ENCODE measurements around the gene ARPC2.
A peak's percentile ranks its signal among the peaks of the same experiment; 100 is the strongest.

The ARPC2 gene

GRCh38 chr2:218187296-218188015 is 29.5 kb upstream of the ARPC2 start:
- no peaks in the 10 kb centered on the region for H3K27me3 ChIP-seq (ENCODE audit: low read depth, low read length)
- H3K4me1 ChIP-seq (ENCODE audit: control insufficient read depth in 1 of 2, insufficient read depth in 2 of 2, low read length in 2 of 2): peaks cover 8 to 33% of the 10 kb centered on the region in 2 donors
- H3K27ac ChIP-seq (ENCODE audit: low read length): peak overlapping the region; percentile 11
- no peaks in the 10 kb centered on the region for H3K36me3 ChIP-seq (ENCODE audit: control insufficient read depth in 1 of 2, insufficient read depth in 2 of 2, low read length in 2 of 2)
- H3K9me3 ChIP-seq (ENCODE audit: control insufficient read depth in 1 of 2, low read length in 2 of 2): no peaks in the 10 kb centered on the region
- no peak overlapping the region for H3K4me3 ChIP-seq (ENCODE audit: low read depth in 1 of 2, low read length in 2 of 2)

GRCh38 chr2:218188528-218188927 is 28.5 kb upstream of the ARPC2 start:
- H3K27ac ChIP-seq (ENCODE audit: low read length): no peak overlapping the region
- H3K27me3 ChIP-seq (ENCODE audit: low read depth, low read length): no peaks in the 10 kb centered on the region
- H3K4me1 ChIP-seq (ENCODE audit: control insufficient read depth in 1 of 2, insufficient read depth in 2 of 2, low read length in 2 of 2): peaks cover 8 to 36% of the 10 kb centered on the region in 2 donors
- no peaks in the 10 kb centered on the region for H3K36me3 ChIP-seq (ENCODE audit: control insufficient read depth in 1 of 2, insufficient read depth in 2 of 2, low read length in 2 of 2)
- H3K9me3 ChIP-seq (ENCODE audit: control insufficient read depth in 1 of 2, low read length in 2 of 2): no peaks in the 10 kb centered on the region
- no peak overlapping the region for H3K4me3 ChIP-seq (ENCODE audit: low read depth in 1 of 2, low read length in 2 of 2)

DNA sequence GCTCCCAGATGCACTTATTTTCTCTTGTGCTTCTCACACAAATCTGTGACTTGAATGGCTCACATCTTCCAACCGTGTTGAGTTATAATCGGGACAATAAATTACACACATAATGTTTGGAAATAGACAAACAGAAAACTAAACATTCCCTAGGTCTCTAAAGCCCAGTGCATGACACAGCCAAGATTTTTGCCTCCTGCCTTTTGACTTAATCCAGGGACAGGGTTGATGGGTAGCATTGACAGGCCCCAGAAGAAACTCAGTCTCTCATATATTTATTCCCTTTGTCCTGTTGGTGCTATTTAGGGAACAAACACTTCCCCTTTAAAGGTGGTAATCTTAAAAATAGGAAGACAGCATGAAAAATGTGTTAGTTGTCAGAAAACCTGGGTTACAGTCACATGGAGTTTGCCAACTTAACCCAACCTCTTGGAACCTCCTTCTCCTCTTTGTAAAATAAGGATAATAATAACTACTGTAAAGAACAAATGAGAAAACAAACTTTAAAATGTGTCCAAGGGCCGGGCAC is 24.0 kb upstream of the ARPC2 start:
- Histone ChIP-seq H3K27ac (ENCODE audit: low read length) (no peak overlapping the region), H3K9me3 (ENCODE audit: control insufficient read depth in 1 of 2, low read length in 2 of 2) (no peaks in the 10 kb centered on the region), H3K36me3 (ENCODE audit: control insufficient read depth in 1 of 2, insufficient read depth in 2 of 2, low read length in 2 of 2) (no peaks in the 10 kb centered on the region), H3K4me1 (ENCODE audit: control insufficient read depth in 1 of 2, insufficient read depth in 2 of 2, low read length in 2 of 2) (peaks cover 0 to 18% of the 10 kb centered on the region in 2 donors), H3K4me3 (ENCODE audit: low read depth in 1 of 2, low read length in 2 of 2) (no peak overlapping the region), H3K27me3 (ENCODE audit: low read depth, low read length) (no peaks in the 10 kb centered on the region)

DNA sequence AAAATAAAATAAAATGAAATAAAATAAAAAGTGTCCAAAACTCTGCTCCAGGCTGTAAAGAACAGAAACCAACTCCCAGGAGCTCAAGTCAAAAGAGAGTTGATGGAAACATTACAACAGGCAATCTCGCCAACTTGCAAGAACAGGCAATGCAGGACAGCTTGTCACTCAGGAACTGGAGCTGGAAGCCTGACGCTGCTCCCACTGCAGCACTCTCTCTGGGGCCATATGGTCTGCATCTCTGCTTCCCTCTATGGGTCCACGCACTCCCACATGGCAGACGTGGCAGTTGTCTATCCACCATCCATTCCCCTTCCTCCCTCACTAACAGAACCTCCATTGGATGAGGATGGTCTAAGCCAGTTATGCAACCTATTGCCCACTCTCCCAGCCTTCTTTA is 23.3 kb upstream of the ARPC2 start:
- Histone ChIP-seq H3K27me3 (ENCODE audit: low read depth, low read length) (no peaks in the 10 kb centered on the region), H3K36me3 (ENCODE audit: control insufficient read depth in 1 of 2, insufficient read depth in 2 of 2, low read length in 2 of 2) (no peaks in the 10 kb centered on the region), H3K9me3 (ENCODE audit: control insufficient read depth in 1 of 2, low read length in 2 of 2) (no peaks in the 10 kb centered on the region), H3K4me1 (ENCODE audit: control insufficient read depth in 1 of 2, insufficient read depth in 2 of 2, low read length in 2 of 2) (peaks cover 0 to 10% of the 10 kb centered on the region in 2 donors), H3K4me3 (ENCODE audit: low read depth in 1 of 2, low read length in 2 of 2) (no peak overlapping the region), H3K27ac (ENCODE audit: low read length) (no peak overlapping the region)

DNA sequence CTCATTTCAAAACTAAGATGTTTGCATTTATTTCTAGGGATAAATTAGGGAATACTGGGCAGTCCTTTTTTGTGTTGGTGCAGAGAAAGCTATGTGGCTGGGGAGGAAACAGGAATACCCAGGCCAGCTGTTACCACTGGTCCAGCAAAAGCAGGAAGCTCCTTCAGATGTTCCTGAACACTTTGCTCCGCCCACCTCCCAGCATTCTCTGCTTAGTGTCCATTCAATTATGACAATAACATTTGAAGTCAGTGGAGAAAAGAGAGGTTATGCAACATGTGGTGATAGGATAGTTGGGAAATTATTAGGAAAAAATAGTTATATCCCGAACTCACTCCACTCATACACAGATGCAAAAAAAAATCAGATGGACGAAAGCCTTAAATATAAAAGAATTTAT is 22.1 kb upstream of the ARPC2 start:
- Histone ChIP-seq H3K9me3 (ENCODE audit: control insufficient read depth in 1 of 2, low read length in 2 of 2) (no peaks in the 10 kb centered on the region), H3K36me3 (ENCODE audit: control insufficient read depth in 1 of 2, insufficient read depth in 2 of 2, low read length in 2 of 2) (no peaks in the 10 kb centered on the region), H3K27ac (ENCODE audit: low read length) (no peak overlapping the region), H3K27me3 (ENCODE audit: low read depth, low read length) (no peaks in the 10 kb centered on the region), H3K4me1 (ENCODE audit: control insufficient read depth in 1 of 2, insufficient read depth in 2 of 2, low read length in 2 of 2) (peaks cover 0 to 10% of the 10 kb centered on the region in 2 donors), H3K4me3 (ENCODE audit: low read depth in 1 of 2, low read length in 2 of 2) (no peak overlapping the region)

- no peaks in the 10 kb centered on the region for H3K9me3 ChIP-seq (ENCODE audit: control insufficient read depth in 1 of 2, low read length in 2 of 2)
These were observed 20.0 kb upstream of the ARPC2 start for GRCh38 chr2:218196974-218197373.

GRCh38 chr2:218202266-218202665 is 14.7 kb upstream of the ARPC2 start:
- Histone ChIP-seq H3K9me3 (ENCODE audit: control insufficient read depth in 1 of 2, low read length in 2 of 2) (no peaks in the 10 kb centered on the region), H3K27me3 (ENCODE audit: low read depth, low read length) (no peaks in the 10 kb centered on the region), H3K4me3 (ENCODE audit: low read depth in 1 of 2, low read length in 2 of 2) (no peak overlapping the region), H3K4me1 (ENCODE audit: control insufficient read depth in 1 of 2, insufficient read depth in 2 of 2, low read length in 2 of 2) (no peaks in the 10 kb centered on the region), H3K36me3 (ENCODE audit: control insufficient read depth in 1 of 2, insufficient read depth in 2 of 2, low read length in 2 of 2) (no peaks in the 10 kb centered on the region), H3K27ac (ENCODE audit: low read length) (no peak overlapping the region)

More at GRCh38 chr2:218196974-218197373, 20.0 kb upstream of the ARPC2 start:
- Histone ChIP-seq H3K27me3 (ENCODE audit: low read depth, low read length) (no peaks in the 10 kb centered on the region), H3K4me3 (ENCODE audit: low read depth in 1 of 2, low read length in 2 of 2) (no peak overlapping the region), H3K36me3 (ENCODE audit: control insufficient read depth in 1 of 2, insufficient read depth in 2 of 2, low read length in 2 of 2) (no peaks in the 10 kb centered on the region), H3K27ac (ENCODE audit: low read length) (no peak overlapping the region), H3K4me1 (ENCODE audit: control insufficient read depth in 1 of 2, insufficient read depth in 2 of 2, low read length in 2 of 2) (peaks cover 0 to 8% of the 10 kb centered on the region in 2 donors)

GRCh38 chr2:218209078-218209477 is 7.9 kb upstream of the ARPC2 start:
- Histone ChIP-seq H3K27ac (ENCODE audit: low read length) (no peak overlapping the region), H3K9me3 (ENCODE audit: control insufficient read depth in 1 of 2, low read length in 2 of 2) (no peaks in the 10 kb centered on the region), H3K27me3 (ENCODE audit: low read depth, low read length) (no peaks in the 10 kb centered on the region), H3K36me3 (ENCODE audit: control insufficient read depth in 1 of 2, insufficient read depth in 2 of 2, low read length in 2 of 2) (no peaks in the 10 kb centered on the region), H3K4me1 (ENCODE audit: control insufficient read depth in 1 of 2, insufficient read depth in 2 of 2, low read length in 2 of 2) (no peaks in the 10 kb centered on the region), H3K4me3 (ENCODE audit: low read depth in 1 of 2, low read length in 2 of 2) (no peak overlapping the region)

GRCh38 chr2:218214116-218214515 is 2.9 kb upstream of the ARPC2 start:
- Histone ChIP-seq H3K27ac (ENCODE audit: low read length) (no peak overlapping the region), H3K4me1 (ENCODE audit: control insufficient read depth in 1 of 2, insufficient read depth in 2 of 2, low read length in 2 of 2) (peaks cover 5 to 10% of the 10 kb centered on the region in 2 donors), H3K4me3 (ENCODE audit: low read depth in 1 of 2, low read length in 2 of 2) (no peak overlapping the region), H3K27me3 (ENCODE audit: low read depth, low read length) (no peaks in the 10 kb centered on the region), H3K36me3 (ENCODE audit: control insufficient read depth in 1 of 2, insufficient read depth in 2 of 2, low read length in 2 of 2) (peaks cover 0 to 4% of the 10 kb centered on the region in 2 donors), H3K9me3 (ENCODE audit: control insufficient read depth in 1 of 2, low read length in 2 of 2) (no peaks in the 10 kb centered on the region)

DNA sequence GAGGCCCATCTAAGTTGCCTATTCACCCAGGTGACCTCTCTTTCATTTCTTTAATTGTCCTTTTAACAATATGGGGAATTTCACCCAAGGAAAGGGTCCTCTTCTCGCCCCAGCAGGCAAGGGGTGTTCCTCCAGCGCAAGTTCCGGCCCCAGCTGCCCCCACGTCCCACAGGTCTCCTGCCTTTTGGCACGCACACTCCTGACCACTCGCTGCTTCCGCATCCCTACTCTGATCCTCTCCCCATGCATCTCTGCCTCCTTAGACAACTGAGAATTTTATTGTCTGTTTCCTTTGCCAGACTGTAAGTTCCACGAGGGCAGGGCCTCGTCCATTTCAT is 684 bp upstream of the ARPC2 start:
- Histone ChIP-seq H3K9me3 (ENCODE audit: control insufficient read depth in 1 of 2, low read length in 2 of 2) (no peaks in the 10 kb centered on the region), H3K4me1 (ENCODE audit: control insufficient read depth in 1 of 2, insufficient read depth in 2 of 2, low read length in 2 of 2) (peaks cover 23 to 29% of the 10 kb centered on the region in 2 donors), H3K27me3 (ENCODE audit: low read depth, low read length) (no peaks in the 10 kb centered on the region), H3K36me3 (ENCODE audit: control insufficient read depth in 1 of 2, insufficient read depth in 2 of 2, low read length in 2 of 2) (peaks cover under 1 to 4% of the 10 kb centered on the region in 2 donors), H3K27ac (ENCODE audit: low read length) (peak overlapping the region; percentile 98), H3K4me3 (ENCODE audit: low read depth in 1 of 2, low read length in 2 of 2) (peak overlapping the region; percentile 96)

DNA sequence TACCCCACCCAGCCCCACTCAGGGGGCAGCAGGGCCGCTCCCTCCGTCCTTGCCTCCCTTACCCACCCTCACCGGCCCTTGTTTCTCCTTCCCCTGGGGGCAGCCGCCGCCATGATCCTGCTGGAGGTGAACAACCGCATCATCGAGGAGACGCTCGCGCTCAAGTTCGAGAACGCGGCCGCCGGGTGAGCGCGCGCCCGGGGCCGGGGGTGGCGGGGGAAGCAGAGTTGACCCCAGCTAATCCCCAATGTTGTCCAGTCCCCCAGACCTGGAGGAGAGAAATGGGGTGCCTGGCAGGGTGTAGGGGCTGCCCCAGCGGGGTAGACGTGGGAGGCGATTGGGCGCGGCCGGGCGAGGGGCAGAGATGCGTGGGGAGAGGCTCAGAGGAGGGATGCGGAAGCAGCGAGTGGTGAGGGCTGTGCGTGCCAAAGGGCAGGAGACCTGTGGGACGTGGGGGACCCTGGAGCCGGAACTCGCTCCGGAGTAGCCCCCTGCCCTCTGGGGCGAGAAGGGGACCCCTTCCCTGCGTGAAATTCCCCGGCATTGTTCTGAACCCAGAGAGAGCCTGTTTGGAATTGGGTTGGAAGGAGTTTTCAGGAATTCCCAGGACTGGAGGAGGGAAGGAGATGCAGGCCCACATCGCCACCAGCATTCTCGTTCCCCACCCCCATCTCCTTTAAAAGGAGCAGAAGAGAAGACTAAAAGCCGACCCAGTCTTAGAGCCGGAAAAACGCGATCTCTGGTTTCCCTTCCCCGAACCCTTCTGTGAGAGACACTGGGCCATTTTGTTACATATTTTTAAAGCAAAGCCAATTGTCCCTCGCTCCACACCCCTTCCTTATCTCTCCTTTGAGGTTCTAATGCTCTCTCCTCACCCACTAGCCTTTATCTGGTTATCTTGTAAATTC is 625 bp downstream of the ARPC2 start:
- Histone ChIP-seq H3K4me3 (ENCODE audit: low read depth in 1 of 2, low read length in 2 of 2) (peak overlapping the region; percentile 74 to 96), H3K36me3 (ENCODE audit: control insufficient read depth in 1 of 2, insufficient read depth in 2 of 2, low read length in 2 of 2) (peaks cover 4% of the 10 kb centered on the region in 2 donors), H3K27ac (ENCODE audit: low read length) (peak overlapping the region; percentile 70), H3K4me1 (ENCODE audit: control insufficient read depth in 1 of 2, insufficient read depth in 2 of 2, low read length in 2 of 2) (peaks cover 26 to 42% of the 10 kb centered on the region in 2 donors), H3K27me3 (ENCODE audit: low read depth, low read length) (no peaks in the 10 kb centered on the region), H3K9me3 (ENCODE audit: control insufficient read depth in 1 of 2, low read length in 2 of 2) (no peaks in the 10 kb centered on the region)

Measured in muscle layer of duodenum (tissue), 2 donors.